ENCODE data around the gene RASSF10. TPM values are rescaled to one million over a fixed set of nuclear protein-coding genes. Genes with fewer than 3 reads are reported as not detected.

Gene RASSF10
- total RNA-seq, 1 experiment from 2014 or later, result not detected

- no peaks in the 10 kb centered on the region for H3K4me1 ChIP-seq (ENCODE audit: low read length)
- H2AFZ ChIP-seq (ENCODE audit: low read length), result no peak overlapping the region
- no peaks in the 10 kb centered on the region for H3K9me3 ChIP-seq (ENCODE audit: low read length)
- no peaks in the 10 kb centered on the region for H3K36me3 ChIP-seq (ENCODE audit: insufficient read depth, low read length)
- DNase-seq, result no peak
- H3K4me3 ChIP-seq (ENCODE audit: low read length), result no peak overlapping the region
- no peak overlapping the region for H3K9ac ChIP-seq (ENCODE audit: low read length)
- no peaks in the 10 kb centered on the region for H3K9me2 ChIP-seq (replicated peaks; ENCODE audit: insufficient read depth, low read length)
- H3K4me2 ChIP-seq (ENCODE audit: low read depth, low read length, poor library complexity, severe bottlenecking), result no peak overlapping the region
- H3K27ac ChIP-seq (ENCODE audit: low read length), result no peak overlapping the region
- no peaks in the 10 kb centered on the region for H3K79me2 ChIP-seq (ENCODE audit: low read length)
- H4K20me1 ChIP-seq (ENCODE audit: insufficient read depth, low read depth, low read length), result no peaks in the 10 kb centered on the region
- no peaks in the 10 kb centered on the region for H3K27me3 ChIP-seq (ENCODE audit: low read length)
Measured at GRCh38 chr11:12986194-12986898, 22.8 kb upstream of the RASSF10 start.

DNA sequence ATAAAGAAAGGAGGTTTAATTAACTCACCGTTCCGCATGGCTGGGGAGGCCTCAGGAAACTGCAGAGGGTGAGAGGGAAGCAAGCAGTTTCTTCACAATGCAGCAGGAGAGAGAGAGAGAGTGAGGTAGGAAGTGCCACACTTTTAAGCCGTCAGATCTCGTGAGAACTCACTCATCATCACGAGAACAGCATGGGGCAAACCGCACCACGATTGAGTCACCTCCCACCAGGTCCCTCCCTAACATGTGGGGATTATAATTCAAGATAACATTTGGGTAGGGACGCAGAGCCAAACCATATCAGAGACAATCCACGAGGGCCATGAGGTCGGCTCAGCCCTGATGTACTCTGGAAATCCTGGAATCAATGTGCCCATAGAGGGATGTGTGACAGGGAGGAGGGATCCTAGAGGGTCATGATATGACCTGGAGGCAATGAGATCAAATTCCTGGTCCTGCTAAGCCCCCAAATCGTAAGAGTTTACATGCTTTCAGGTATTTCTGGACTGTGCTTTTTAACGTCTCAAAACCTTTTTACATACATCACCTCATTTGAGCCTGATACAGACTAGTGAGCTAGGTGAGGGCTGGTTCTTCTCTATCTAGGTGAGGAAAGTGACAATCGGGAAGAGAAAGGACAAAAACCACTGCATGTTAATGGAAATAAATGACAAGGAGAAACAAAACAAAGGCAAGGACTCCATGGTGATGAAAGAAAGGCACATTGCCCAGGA lies 19.5 kb upstream of the RASSF10 start:
- H3K4me1 ChIP-seq (ENCODE audit: low read length), result no peaks in the 10 kb centered on the region
- H3K9me2 ChIP-seq (replicated peaks; ENCODE audit: insufficient read depth, low read length), result no peaks in the 10 kb centered on the region
- no peaks in the 10 kb centered on the region for H3K9me3 ChIP-seq (ENCODE audit: low read length)
- H2AFZ ChIP-seq (ENCODE audit: low read length), result no peak overlapping the region
- H3K27ac ChIP-seq (ENCODE audit: low read length), result no peak overlapping the region
- H3K79me2 ChIP-seq (ENCODE audit: low read length), result no peaks in the 10 kb centered on the region
- DNase-seq, result no peak
- H3K4me3 ChIP-seq (ENCODE audit: low read length), result no peak overlapping the region
- H3K4me2 ChIP-seq (ENCODE audit: low read depth, low read length, poor library complexity, severe bottlenecking), result no peak overlapping the region
- H3K27me3 ChIP-seq (ENCODE audit: low read length), result no peaks in the 10 kb centered on the region
- no peak overlapping the region for H3K9ac ChIP-seq (ENCODE audit: low read length)
- no peaks in the 10 kb centered on the region for H3K36me3 ChIP-seq (ENCODE audit: insufficient read depth, low read length)
- H4K20me1 ChIP-seq (ENCODE audit: insufficient read depth, low read depth, low read length), result no peaks in the 10 kb centered on the region

- Histone ChIP-seq H3K27ac (ENCODE audit: low read length) (no peak overlapping the region), H2AFZ (ENCODE audit: low read length) (no peak overlapping the region), H3K9ac (ENCODE audit: low read length) (no peak overlapping the region), H3K9me2 (replicated peaks; ENCODE audit: insufficient read depth, low read length) (no peaks in the 10 kb centered on the region), H4K20me1 (ENCODE audit: insufficient read depth, low read depth, low read length) (no peaks in the 10 kb centered on the region), H3K4me3 (ENCODE audit: low read length) (no peak overlapping the region), H3K9me3 (ENCODE audit: low read length) (no peaks in the 10 kb centered on the region), H3K4me1 (ENCODE audit: low read length) (no peaks in the 10 kb centered on the region), H3K4me2 (ENCODE audit: low read depth, low read length, poor library complexity, severe bottlenecking) (no peak overlapping the region), H3K36me3 (ENCODE audit: insufficient read depth, low read length) (no peaks in the 10 kb centered on the region), H3K27me3 (ENCODE audit: low read length) (no peaks in the 10 kb centered on the region), H3K79me2 (ENCODE audit: low read length) (no peaks in the 10 kb centered on the region)
- no peak for DNase-seq
Measured at GRCh38 chr11:12990162-12990480, 19.0 kb upstream of the RASSF10 start.

DNA sequence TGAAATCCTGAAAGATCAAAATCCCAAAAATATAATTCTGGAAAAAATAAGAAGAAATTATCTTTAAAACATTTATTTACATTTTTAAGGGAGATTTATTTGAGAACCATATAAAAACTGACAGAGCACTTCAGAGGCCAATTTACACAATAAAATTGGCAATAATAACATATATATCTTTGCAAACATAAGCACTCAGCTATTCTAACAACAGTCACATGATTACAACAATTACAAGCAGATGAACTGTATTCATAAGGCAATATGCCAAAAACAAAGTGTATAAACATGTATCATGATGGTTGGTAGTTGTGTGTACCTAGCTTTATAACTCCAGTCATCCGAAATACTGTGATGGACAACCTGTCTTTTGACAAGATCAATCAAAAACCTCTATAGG lies 17.7 kb upstream of the RASSF10 start:
- Histone ChIP-seq H3K4me3 (ENCODE audit: low read length) (no peak overlapping the region), H3K27ac (ENCODE audit: low read length) (no peak overlapping the region), H3K4me2 (ENCODE audit: low read depth, low read length, poor library complexity, severe bottlenecking) (no peak overlapping the region), H3K79me2 (ENCODE audit: low read length) (no peaks in the 10 kb centered on the region), H3K27me3 (ENCODE audit: low read length) (no peaks in the 10 kb centered on the region), H3K4me1 (ENCODE audit: low read length) (no peaks in the 10 kb centered on the region), H3K9me3 (ENCODE audit: low read length) (no peaks in the 10 kb centered on the region), H4K20me1 (ENCODE audit: insufficient read depth, low read depth, low read length) (no peaks in the 10 kb centered on the region), H3K9ac (ENCODE audit: low read length) (no peak overlapping the region), H3K36me3 (ENCODE audit: insufficient read depth, low read length) (no peaks in the 10 kb centered on the region), H2AFZ (ENCODE audit: low read length) (no peak overlapping the region), H3K9me2 (replicated peaks; ENCODE audit: insufficient read depth, low read length) (no peaks in the 10 kb centered on the region)
- no peak for DNase-seq

GRCh38 chr11:12993626-12994025 lies 15.5 kb upstream of the RASSF10 start:
- Histone ChIP-seq H3K4me3 (ENCODE audit: low read length) (no peak overlapping the region), H3K36me3 (ENCODE audit: insufficient read depth, low read length) (no peaks in the 10 kb centered on the region), H3K27ac (ENCODE audit: low read length) (no peak overlapping the region), H4K20me1 (ENCODE audit: insufficient read depth, low read depth, low read length) (no peaks in the 10 kb centered on the region), H3K4me1 (ENCODE audit: low read length) (no peaks in the 10 kb centered on the region), H3K79me2 (ENCODE audit: low read length) (no peaks in the 10 kb centered on the region), H3K9me3 (ENCODE audit: low read length) (no peaks in the 10 kb centered on the region), H2AFZ (ENCODE audit: low read length) (no peak overlapping the region), H3K9ac (ENCODE audit: low read length) (no peak overlapping the region), H3K4me2 (ENCODE audit: low read depth, low read length, poor library complexity, severe bottlenecking) (no peak overlapping the region), H3K9me2 (replicated peaks; ENCODE audit: insufficient read depth, low read length) (no peaks in the 10 kb centered on the region), H3K27me3 (ENCODE audit: low read length) (no peaks in the 10 kb centered on the region)
- DNase-seq, result no peak

- no peak for DNase-seq
- H3K4me1 ChIP-seq (ENCODE audit: low read length), result no peaks in the 10 kb centered on the region
- H3K4me2 ChIP-seq (ENCODE audit: low read depth, low read length, poor library complexity, severe bottlenecking), result no peak overlapping the region
- H3K27me3 ChIP-seq (ENCODE audit: low read length), result no peaks in the 10 kb centered on the region
- H2AFZ ChIP-seq (ENCODE audit: low read length), result no peak overlapping the region
- no peak overlapping the region for H3K9ac ChIP-seq (ENCODE audit: low read length)
- H3K9me2 ChIP-seq (replicated peaks; ENCODE audit: insufficient read depth, low read length), result no peaks in the 10 kb centered on the region
- no peak overlapping the region for H3K27ac ChIP-seq (ENCODE audit: low read length)
- no peaks in the 10 kb centered on the region for H3K9me3 ChIP-seq (ENCODE audit: low read length)
- no peaks in the 10 kb centered on the region for H3K36me3 ChIP-seq (ENCODE audit: insufficient read depth, low read length)
- H3K79me2 ChIP-seq (ENCODE audit: low read length), result no peaks in the 10 kb centered on the region
- no peaks in the 10 kb centered on the region for H4K20me1 ChIP-seq (ENCODE audit: insufficient read depth, low read depth, low read length)
- no peak overlapping the region for H3K4me3 ChIP-seq (ENCODE audit: low read length)
Measured at GRCh38 chr11:12994476-12994875, 14.6 kb upstream of the RASSF10 start.

DNA sequence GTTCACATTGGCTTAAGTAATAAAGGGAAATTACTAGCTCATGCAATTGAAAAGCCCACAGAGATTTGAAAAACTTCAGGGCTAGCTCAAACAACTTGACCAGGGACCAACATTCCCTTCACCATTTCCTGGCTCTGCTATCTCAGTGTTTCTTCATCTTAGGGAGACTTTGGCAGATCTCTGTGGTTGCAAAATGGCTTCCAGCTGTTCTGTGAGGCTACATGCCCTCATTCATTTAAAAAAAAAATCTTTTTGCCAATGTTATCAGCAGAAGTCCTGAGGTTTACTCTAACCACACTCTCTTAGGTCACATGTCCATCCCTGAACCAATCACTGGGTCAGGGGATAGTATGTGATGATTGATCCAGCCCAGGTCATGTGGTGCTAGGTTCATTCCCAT lies 13.9 kb upstream of the RASSF10 start:
- no peak overlapping the region for H3K4me2 ChIP-seq (ENCODE audit: low read depth, low read length, poor library complexity, severe bottlenecking)
- H2AFZ ChIP-seq (ENCODE audit: low read length), result no peak overlapping the region
- H3K9ac ChIP-seq (ENCODE audit: low read length), result no peak overlapping the region

DNA sequence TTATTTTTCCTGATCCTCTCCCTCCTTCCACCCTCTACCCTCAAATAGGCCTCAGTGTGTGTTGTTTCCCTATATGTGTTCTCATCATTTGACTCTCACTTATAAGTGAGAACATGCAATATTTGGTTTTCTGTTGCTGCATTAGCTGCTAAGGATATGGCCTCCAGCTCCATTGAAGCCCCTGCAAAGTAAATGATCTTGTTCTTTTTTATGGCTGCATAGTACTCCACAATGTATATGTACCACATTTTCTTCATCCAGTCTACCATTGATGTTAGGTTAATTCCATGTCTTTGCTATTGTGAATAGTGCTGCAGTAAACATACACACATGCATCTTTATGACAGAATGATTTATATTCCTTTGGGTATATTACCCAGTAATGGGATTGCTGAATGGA lies 13.3 kb upstream of the RASSF10 start:
- H4K20me1 ChIP-seq (ENCODE audit: insufficient read depth, low read depth, low read length), result no peaks in the 10 kb centered on the region
- no peak overlapping the region for H3K4me2 ChIP-seq (ENCODE audit: low read depth, low read length, poor library complexity, severe bottlenecking)
- no peak overlapping the region for H3K4me3 ChIP-seq (ENCODE audit: low read length)
- H2AFZ ChIP-seq (ENCODE audit: low read length), result no peak overlapping the region
- no peak overlapping the region for H3K27ac ChIP-seq (ENCODE audit: low read length)
- no peaks in the 10 kb centered on the region for H3K4me1 ChIP-seq (ENCODE audit: low read length)
- no peaks in the 10 kb centered on the region for H3K79me2 ChIP-seq (ENCODE audit: low read length)
- no peak for DNase-seq
- no peak overlapping the region for H3K9ac ChIP-seq (ENCODE audit: low read length)
- H3K36me3 ChIP-seq (ENCODE audit: insufficient read depth, low read length), result no peaks in the 10 kb centered on the region
- no peaks in the 10 kb centered on the region for H3K9me3 ChIP-seq (ENCODE audit: low read length)
- H3K27me3 ChIP-seq (ENCODE audit: low read length), result no peaks in the 10 kb centered on the region
- no peaks in the 10 kb centered on the region for H3K9me2 ChIP-seq (replicated peaks; ENCODE audit: insufficient read depth, low read length)

More for the DNA sequence above, 13.9 kb upstream of the RASSF10 start:
- no peak for DNase-seq
- no peaks in the 10 kb centered on the region for H3K4me1 ChIP-seq (ENCODE audit: low read length)
- no peaks in the 10 kb centered on the region for H3K79me2 ChIP-seq (ENCODE audit: low read length)
- no peak overlapping the region for H3K4me3 ChIP-seq (ENCODE audit: low read length)
- H3K9me3 ChIP-seq (ENCODE audit: low read length), result no peaks in the 10 kb centered on the region
- no peaks in the 10 kb centered on the region for H4K20me1 ChIP-seq (ENCODE audit: insufficient read depth, low read depth, low read length)
- no peaks in the 10 kb centered on the region for H3K9me2 ChIP-seq (replicated peaks; ENCODE audit: insufficient read depth, low read length)
- no peaks in the 10 kb centered on the region for H3K36me3 ChIP-seq (ENCODE audit: insufficient read depth, low read length)
- no peak overlapping the region for H3K27ac ChIP-seq (ENCODE audit: low read length)
- H3K27me3 ChIP-seq (ENCODE audit: low read length), result no peaks in the 10 kb centered on the region
